Activated gamma-delta T cell treated with Interleukin-2 at 50 U/mL for 16 hours (primary cell): ENCODE measurements around the gene KCNQ5.
"Not testable (repeated sequence)": the region's sequence is repeated elsewhere in the genome, so short reads cannot be mapped to it uniquely, and the experiment has no call there.

Source experiments
- DNase-seq: peaks from one replicate; pipeline ENCODE4 v3.0.0-alpha.2; 2020

Gene KCNQ5

DNA sequence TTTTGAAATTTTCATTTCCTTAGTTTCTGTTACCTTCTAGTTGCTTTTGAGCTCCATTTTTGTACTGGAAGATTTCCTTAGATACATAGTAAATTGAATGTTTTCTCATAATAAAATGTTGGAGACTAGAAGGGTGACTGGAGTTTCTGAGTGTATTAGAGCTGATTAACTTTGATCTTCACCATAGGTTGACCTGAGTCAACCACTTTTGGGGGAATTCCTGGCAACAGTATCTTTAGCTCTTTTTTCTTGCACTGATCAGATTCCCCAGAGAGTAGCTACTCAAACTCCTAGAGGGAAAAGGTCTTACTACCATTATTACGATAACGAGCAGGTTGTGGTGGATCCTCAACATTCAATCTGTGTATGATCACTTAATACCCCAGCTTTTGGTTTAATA is 530.7 kb downstream of the KCNQ5 start:
- no peak for DNase-seq

DNA sequence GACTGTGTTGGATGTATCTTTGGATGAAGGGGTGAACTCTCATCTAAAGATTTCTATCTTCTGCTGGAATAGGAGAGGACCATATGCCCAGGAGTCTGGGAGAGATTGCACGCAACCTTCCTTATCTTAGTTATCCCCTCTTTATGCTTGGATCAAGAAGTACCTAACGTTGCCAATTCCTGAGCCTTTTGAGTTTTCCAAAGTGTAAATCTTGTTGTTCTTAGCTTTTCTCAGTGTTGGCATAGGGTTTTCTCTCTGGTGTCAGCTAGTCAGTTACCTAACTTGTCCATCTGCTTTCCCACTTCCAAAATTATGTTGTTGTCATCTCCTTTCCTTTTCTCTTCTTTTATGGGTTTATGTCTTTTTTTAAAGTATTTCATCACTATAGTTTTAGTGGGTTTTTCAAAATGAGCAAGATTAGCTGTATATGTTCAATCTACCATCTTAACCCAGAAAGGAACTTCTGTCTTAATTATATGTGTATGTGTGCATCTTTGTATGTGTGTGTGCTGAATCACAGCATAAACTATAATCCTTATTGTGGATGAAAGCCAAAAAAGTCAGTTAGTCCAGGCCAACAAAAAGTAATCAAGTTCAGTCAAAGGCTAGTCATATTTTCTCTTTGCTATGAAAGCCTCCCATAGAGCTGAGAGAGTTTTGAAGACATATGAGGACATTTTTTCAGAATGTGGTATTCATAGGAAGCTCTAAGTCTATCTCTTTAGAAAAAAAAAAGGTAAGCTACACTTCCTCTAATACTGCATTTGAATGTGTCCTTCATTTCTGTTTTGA is 531.3 kb downstream of the KCNQ5 start:
- DNase-seq, result no peak

DNA sequence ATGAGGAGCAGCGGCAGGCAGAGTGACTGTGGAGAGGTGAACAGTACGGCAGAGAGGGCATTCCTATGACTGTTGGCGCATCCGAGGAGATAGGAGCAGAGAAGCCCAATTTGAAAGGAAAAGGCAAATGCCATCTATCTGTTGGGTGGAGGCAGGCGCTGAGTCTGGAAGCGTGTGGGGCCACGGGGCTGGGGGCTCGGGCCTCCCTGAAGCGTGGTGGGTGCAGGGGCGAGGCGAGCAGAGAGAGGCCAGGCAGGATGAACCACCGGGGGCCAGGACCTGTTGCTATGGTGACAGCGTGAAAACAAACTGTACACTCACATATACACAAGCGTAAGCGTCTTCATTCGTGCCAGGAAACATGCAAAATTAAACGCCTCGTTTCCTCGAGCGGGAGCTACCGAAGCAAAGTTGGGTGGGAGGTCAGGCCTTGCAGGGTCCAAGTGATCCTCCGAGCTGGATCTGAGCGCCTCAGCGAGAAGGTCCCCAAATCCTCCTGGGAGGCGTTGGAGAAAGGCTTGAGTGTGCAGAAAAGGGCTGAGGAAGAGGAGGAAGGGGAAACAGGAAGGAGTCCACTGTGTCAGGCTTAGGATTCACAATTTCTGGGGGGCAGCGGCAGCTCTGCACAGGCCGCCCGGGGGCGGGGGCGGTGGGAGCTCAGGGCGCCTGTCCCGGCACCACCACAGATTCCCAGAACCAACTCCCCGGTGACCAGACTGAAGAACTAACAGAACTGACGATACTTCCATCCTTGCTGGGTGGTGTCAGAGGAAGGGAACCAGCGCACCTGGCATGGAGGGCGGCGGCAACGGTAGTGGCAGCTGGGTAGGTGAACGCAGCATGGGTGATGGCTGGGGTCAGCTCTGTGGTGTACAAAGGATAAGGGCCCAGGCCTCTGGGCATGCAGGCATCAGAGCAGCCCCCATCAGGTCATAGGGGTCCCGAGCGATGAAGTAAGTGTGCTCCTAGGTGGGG is 535.2 kb downstream of the KCNQ5 start:
- DNase-seq, result no peak

DNA sequence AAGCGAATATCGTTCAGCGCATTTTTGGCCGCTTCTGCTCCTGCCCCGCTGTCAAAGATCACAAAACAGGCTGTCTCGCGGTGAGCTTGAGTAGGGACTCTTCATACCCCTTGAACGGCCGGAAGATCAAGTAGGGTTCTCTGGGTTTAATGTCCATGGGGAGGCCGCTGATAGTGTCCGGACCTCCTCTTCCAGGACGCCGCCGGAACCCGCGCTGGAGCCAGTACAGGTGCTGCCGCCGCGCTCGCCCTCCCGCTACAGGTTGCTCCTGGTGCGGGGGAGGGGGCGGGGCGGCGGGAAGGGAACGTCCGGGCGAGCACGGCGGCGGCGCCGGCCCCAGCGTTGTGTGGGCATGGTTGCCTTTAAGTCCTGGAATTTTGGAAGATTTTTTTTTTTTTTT is 536.0 kb downstream of the KCNQ5 start:
- no peak for DNase-seq

DNA sequence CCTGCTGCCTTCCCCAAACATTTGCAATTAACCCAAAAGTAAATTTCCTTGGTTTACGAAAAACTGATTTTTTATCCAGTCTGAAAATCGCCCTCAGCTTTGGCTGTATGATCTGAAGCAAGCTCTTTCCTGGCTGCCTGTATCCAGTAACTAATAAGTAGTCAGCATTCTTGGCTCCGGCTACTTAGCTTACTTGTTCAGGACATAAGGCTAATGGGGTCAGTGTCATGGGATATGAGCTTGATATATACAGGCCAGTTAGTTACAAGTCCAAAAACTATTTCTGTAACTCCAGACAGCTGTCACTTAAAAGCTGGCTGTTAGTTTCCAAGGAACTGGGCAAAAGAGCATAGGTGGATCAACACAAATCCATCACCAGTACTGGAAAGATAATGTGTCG is 547.2 kb downstream of the KCNQ5 start:
- DNase-seq, result no peak

DNA sequence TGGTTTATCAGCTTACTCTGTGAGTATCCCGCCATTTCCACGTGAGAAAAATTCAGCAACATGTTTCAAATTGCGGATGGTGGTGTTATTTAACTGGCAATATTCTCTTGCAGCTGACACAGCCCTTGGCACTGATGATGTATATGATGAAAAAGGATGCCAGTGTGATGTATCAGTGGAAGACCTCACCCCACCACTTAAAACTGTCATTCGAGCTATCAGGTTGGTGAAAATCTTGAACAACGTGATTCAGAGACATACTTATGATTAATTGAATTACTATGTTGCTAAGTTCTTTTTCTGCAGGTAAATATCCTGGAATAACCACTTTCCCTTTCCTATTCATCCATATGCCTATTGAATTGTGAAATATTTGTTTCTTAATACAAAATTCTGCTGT is 547.8 kb downstream of the KCNQ5 start:
- no peak for DNase-seq

DNA sequence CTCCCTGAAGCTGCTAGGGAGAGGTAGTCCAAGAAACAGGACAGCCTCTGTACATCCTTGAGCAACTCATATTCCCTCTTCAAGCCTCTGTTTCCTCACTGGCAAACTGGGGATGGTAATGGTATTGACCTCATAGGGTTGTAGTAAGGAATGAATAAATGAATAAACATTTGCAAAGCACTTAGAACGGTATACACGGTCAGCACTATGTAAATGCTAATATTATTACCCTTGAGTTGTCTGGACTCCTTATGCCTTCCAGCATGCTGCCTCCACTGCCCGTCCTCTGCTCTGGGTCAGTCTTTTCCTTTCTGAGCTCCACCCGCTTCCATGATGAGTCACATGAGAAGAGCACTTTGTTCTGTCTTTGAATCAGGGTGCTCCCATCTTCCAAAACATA is 552.8 kb downstream of the KCNQ5 start:
- DNase-seq, result no peak

DNA sequence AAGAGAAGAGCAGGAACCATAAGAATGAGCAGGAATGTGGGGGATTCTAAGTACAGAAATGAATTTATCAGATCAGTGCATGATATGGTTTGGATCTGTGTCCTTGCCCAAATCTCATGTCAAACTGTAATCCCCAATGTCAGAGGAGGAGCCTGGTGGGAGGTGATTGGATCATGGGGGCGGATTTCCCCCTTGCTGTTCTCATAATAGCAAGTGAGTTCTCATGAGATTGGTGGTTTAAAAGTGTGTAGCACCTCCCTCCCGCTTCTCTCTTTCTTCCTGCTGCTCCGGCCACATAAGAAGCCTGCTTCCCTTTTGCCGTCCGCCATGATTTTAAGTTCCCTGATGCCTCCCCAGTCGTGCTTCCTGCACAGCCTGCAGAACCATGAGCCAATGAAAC is 554.2 kb downstream of the KCNQ5 start:
- DNase-seq, result no peak

DNA sequence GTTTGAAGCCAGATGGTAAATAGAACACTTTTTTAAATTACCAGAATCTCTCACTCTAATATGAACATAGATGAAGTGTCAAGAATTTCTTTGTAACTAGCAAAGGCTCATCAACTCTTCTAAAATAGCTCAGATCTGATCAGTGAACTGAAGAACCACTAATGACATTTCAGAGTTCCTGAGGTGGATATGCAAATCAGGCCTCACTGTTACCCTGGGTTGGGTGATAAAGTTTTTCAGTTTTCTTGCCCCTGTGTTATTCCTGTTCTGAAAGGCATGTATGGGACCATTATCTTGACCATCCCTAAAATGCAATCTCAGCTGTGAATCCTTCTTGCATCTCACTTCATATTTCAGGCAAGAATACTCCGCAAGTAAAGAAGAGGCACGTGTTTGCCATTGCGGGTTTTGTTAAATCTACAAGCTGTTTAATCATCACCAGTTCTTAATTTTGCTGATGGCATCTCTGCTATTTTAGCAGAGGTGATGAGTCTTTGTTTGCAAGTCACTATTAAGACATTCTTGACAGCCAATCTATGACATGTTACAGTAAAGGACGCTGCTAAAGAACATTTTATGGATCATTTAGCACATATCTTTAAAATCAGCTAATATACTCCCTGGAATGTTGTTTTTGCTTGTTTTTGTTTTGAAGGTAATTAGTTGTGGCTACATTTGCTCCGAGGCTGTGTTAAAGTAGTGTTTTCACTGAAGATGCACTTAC is 555.5 kb downstream of the KCNQ5 start:
- no peak for DNase-seq

DNA sequence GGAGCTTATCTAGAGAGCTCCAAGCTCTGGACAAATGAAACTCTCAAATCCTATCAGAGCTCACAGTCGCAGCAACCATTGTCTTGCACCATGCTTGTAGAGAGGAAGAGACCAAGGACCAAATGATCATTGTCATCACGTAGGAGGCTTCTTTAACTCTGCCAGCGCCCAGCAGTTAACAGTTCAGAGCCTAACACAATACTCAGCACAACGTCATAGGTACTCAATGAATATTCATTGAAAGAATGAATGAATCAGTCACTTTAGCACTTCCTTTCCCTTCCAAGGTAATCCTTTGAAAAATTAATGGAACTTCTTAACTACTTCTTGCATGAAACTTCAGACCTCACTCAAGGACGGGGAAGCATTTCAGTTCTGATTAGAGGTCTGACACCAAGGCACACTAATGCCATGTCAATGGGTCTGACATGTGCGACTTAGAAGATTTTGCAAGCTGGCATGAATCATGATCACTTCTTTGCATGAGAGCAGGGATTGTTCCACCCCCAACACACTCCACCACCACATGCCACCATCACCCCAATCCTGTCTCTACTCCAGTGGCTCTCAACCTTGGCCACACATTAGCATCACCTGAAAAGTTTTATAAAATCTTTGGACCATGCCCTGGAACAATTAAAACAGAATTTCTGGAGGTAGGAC is 558.3 kb downstream of the KCNQ5 start:
- DNase-seq, result no peak

DNA sequence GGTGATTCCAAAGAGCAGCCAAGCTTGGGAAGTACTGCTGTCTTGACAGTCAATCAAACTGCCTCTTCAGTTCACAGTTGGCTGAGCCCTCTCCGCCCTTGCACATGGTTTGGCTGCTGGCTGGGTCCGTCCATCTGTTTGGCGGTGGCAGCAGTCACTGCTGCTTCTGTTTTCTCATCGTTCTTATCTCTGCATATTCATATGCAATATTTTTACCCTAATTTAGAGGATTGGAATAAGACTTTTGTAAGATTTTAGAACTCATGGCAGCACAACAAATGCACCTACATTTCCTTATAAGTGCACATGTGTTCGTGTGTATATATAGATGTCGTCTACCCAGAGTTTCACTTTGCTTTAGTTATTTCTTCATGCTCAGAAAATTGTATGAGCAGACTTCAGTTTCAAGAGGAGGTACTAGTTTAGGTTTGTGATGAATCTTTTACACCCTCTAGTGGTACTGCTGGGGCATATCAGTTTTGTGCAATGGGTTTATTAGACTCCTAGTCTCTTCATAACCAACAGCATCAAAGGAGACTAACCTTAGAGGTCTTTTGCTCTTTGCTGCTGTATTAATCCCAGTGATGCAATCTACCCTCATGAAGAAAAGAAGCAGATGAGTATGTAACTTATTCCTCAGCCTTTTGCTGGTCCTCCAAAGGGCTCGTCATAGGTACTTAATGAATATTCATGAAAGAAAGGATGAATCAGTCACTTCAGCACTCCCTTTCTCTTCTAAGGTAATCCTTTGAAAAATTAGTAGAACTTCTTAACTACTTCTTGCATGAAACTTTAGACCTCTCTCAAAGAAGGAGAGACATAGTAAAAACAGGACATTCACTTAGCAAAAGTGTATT is 559.1 kb downstream of the KCNQ5 start:
- no peak for DNase-seq

DNA sequence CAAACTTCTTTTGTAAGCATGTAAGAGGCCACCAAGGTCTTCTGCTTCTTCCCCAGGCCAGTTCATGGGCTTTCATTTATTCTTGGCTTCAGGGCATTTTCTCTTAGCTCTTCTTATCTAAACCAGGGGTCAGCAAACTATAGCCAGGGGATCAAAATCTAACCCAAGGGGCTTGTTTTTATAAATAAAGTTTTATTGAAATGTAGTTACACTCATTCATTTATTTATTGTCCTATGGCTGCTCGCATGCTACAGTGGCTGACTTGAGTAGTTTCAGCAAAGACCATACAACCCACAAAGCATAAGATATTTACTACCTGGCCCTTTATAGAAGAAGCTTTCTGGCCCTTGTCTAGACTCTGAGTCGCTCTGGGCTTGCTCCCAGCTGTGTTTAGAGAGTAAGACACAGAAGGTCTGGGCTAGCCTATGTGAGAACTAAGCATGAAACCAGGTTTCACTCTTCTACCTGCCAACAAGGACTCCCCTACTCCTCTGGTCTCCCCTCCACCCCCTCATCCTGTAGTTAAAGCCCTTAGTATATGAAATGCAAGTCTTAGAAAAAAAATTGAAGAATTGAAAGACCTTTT is 560.2 kb downstream of the KCNQ5 start:
- DNase-seq, result no peak

DNA sequence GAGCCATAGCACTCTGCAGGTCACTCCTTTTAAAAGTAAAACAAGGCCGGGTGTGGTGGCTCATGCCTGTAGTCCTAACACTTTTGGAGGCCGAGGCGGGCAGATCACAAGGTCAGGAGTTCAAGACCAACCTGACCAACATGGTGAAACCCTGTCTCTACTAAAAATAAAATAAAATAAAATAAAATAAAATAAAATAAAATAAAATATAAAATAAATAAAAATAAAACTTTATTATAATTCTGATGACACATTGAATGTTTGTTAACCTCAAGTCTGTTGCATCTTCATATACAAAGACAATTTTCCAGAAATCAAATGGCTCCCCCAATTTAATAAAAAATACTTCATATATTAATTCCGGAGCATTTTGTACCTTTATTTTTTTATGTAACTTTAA is 571.4 kb downstream of the KCNQ5 start:
- not testable (repeated sequence) for DNase-seq

DNA sequence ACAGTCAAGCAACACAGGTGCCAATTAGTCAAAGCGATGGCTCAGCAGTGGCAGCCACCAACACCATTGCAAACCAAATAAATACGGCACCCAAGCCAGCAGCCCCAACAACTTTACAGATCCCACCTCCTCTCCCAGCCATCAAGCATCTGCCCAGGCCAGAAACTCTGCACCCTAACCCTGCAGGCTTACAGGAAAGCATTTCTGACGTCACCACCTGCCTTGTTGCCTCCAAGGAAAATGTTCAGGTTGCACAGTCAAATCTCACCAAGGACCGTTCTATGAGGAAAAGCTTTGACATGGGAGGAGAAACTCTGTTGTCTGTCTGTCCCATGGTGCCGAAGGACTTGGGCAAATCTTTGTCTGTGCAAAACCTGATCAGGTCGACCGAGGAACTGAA is 572.9 kb downstream of the KCNQ5 start:
- DNase-seq, result no peak

DNA sequence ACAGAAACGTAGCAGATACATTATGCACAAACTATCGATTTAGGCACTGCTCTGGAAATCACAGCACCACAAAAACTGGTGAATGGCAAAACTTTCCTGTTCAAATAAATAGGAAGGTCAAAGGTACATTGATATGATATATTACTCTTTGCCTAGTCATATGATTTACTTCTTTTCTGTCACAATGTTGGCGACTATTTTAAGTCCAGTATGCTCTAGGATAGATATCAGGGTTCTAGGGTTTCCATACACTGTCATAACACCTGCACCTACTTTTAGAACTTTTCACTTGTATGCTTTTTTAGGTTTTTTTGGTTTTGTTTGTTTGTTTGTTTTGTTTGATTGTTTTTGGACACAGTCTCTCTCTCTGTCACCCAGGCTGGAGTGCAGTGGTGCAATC is 578.4 kb downstream of the KCNQ5 start:
- no peak for DNase-seq

DNA sequence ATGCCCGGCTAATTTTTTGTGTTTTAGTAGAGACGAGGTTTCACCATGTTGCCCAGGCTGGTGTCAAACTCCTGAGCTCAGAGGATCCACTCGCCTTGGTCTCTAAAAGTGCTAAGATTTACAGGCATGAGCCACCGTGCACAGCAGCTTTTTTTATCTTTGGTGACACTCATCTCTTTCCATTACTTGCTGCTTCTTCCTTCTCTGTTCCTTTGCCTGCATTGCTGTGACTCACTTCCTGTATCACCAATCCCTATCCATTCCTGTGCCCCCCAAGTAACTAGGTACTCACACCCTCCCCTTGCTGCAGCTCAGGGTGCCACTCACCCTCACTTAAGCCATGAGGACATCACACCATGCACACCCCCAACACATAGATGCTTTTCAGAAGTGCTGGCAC is 578.9 kb downstream of the KCNQ5 start:
- no peak for DNase-seq

DNA sequence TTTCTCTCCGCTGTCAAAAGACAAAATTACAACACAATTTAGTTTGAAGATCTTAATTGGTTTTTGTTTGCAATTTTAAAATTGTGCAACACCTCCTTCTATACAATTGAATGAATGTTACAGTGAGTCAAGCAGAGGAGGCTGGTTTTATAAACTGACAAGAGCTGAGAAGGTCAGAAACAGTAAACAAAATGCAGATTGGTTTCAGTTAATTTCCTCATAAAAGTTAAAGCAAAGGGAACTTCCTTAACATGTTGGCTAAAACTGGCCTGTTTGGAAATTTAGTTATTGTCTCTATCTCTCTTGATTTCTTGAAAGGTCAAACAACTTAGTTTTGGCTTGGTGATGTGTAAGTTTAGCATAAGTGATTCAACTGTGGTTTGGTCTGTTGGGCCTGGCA is 581.2 kb downstream of the KCNQ5 start:
- DNase-seq, result no peak

DNA sequence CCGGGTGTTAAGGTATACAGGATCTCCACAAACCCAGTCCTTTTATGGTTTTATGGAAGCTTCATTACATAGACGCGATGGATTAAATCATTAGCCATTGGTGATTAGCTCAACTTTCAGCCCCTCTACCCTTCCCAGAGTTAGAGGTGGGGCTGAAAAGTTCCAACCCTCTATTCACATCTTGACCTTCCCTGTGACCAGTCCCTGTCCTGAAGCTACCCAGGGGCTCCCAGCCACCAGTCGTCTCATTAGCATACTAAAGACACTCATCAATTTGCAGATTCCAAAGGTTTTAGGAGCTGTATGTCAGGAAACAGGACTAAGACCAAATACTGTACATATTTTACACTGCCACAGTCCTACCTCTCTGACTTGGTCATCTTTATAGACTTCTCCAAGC is 582.4 kb downstream of the KCNQ5 start:
- DNase-seq, result no peak

DNA sequence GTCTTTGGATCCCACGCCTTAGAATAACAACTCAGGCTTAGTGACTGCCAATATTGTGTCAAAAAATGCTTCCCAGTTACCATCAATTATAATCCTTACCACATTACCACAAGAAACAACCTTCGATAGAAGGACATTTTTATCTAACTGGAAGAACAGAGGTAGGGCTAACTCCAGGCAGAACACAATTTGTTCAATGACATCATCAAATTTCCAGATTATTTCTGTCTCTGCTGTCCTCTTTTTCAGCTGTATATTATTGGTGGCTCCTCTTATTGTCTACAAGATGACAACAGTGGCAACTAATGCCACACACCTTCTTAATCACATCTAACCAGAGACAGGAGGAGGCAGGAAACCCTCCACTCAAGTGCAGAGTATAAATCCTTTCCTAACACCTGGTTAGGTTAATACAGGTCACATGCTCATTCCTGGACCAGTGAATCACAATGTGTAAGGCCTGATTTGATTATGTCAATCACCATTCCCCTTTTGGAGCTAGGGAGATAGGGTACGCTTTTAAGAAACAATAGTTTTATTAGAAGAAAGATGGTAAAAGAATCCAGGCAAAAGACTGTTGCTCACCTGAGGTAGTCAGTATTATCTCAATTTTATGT is 585.5 kb downstream of the KCNQ5 start:
- no peak for DNase-seq

DNA sequence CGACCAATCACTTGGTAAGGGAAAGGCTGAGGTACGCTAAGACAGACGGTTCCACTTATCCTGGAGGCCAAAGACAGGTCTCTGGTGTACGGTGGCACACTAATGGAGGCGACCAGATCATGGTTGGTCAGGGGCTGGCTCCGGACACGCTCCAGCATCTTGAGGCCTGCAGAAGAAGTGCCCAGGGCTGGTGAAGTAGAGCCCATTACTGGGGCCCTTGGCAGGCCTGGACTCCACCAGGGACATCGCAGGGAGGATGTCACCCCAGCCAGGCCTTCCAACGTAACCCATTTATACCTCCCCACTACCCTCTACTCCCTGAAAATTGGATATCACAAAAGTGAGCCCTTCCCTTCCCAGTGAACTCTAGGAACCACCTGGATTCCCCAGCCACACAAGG is 587.3 kb downstream of the KCNQ5 start:
- no peak for DNase-seq

DNA sequence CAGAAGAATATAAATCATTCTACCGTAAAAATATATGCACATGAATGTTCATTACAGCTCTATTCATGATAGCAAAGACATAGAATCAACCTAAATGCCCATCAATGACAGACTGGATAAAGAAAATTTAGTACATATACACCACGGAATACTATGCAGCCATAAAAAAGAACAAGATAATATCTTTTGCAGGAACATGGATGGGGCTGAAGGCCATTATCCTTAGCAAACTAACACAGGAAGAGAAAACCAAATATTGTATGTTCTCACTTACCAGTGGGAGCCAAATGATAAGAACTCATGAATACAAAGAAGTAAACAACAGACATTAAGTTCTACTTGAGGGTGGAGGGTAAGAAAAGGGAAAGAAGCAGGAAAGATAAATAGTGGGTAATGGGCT is 595.0 kb downstream of the KCNQ5 start:
- no peak for DNase-seq
